PC-9 (cell line): ENCODE measurements around the gene ABCD4. TPM values are rescaled to one million over a fixed set of nuclear protein-coding genes. Genes with fewer than 3 reads are reported as not detected.

Experiments
- BruUV-seq: library from RNA; stranded (reverse); fragments of 400-500 nt; replicated peaks from 2 replicates; lab custom pipeline; 2021; lab: Mats Ljungman, UMichigan
- CTCF ChIA-PET: fragments of 300-600 bp; sonication (Branson Sonifier 250); formaldehyde crosslinking; loops from one replicate; lab custom pipeline; 2022; ENCODE audit warnings: antibody characterized with exemption; lab: Charles Lee
- POLR2A ChIA-PET: fragments of 300-600 bp; sonication (Branson Sonifier 250); formaldehyde crosslinking; loops from one replicate; lab custom pipeline; 2022; ENCODE audit warnings: antibody characterized with exemption; ENCODE audit not compliant: unreplicated experiment; lab: Charles Lee
- DNase-seq, 2 experiments: peaks; one replicate each; pipeline versions ENCODE4 v3.0.0 to v3.0.0-alpha.2; 2015 to 2022; ENCODE audit warnings: mixed read lengths in 1 of 2
- H2AFZ ChIP-seq: fragments of 200-600 bp; sonication (generic); 2 replicates; pipeline ENCODE4 v1.8.1; 2017; ENCODE audit warnings: antibody characterized with exemption
- H3F3A ChIP-seq: fragments of 200-600 bp; sonication (generic); 2 replicates; pipeline ENCODE4 v1.8.1; 2017; ENCODE audit warnings: antibody characterized with exemption, mild to moderate bottlenecking, low read depth; ENCODE audit not compliant: insufficient read depth
- H3K27ac ChIP-seq: fragments of 200-600 bp; sonication (generic); 2 replicates; pipeline ENCODE4 v1.6.1; 2016; ENCODE audit warnings: mixed run types
- H3K27me3 ChIP-seq: fragments of 200-600 bp; sonication (generic); 2 replicates; pipeline ENCODE4 v1.6.1; 2016; ENCODE audit warnings: low read depth, mixed run types; ENCODE audit not compliant: insufficient read depth
- H3K36me3 ChIP-seq: fragments of 200-600 bp; sonication (generic); 2 replicates; pipeline ENCODE4 v1.6.1; 2016; ENCODE audit warnings: low read depth, mixed run types
- H3K4me1 ChIP-seq: fragments of 200-600 bp; sonication (generic); replicated peaks from 2 replicates; pipeline ENCODE4 v1.6.1; 2016; ENCODE audit warnings: mixed run types; ENCODE audit not compliant: insufficient read depth
- H3K4me2 ChIP-seq: fragments of 200-600 bp; sonication (generic); 2 replicates; pipeline ENCODE4 v1.6.1; 2017; ENCODE audit warnings: mixed run types
- H3K4me3 ChIP-seq: fragments of 200-600 bp; sonication (generic); 2 replicates; pipeline ENCODE4 v1.6.1; 2016; ENCODE audit warnings: mixed run types
- H3K79me2 ChIP-seq: fragments of 200-600 bp; sonication (generic); 2 replicates; pipeline ENCODE4 v1.6.1; 2017; ENCODE audit warnings: low read depth, mixed run types
- H3K9me2 ChIP-seq: fragments of 200-600 bp; sonication (generic); 2 replicates; pipeline ENCODE4 v1.8.1; 2017; ENCODE audit warnings: mild to moderate bottlenecking; ENCODE audit not compliant: insufficient read depth
- H3K9me3 ChIP-seq: fragments of 200-600 bp; sonication (generic); 2 replicates; pipeline ENCODE4 v1.8.1; 2016; ENCODE audit warnings: low read depth; ENCODE audit not compliant: insufficient read depth
- H4K20me1 ChIP-seq: fragments of 200-600 bp; sonication (generic); 2 replicates; pipeline ENCODE4 v1.8.1; 2017; ENCODE audit not compliant: insufficient read depth
- EZH2 ChIP-seq: fragments of 200-600 bp; sonication (generic); IDR thresholded peaks from 2 replicates; pipeline ENCODE4 v1.8.0; 2017; ENCODE audit warnings: antibody characterized with exemption, low read depth
- intact Hi-C: fragments of 100-400 bp; cut with micrococcal nuclease; formaldehyde crosslinking; loops from one replicate; pipeline ENCODE4 v1.10.0; 2022; ENCODE audit not compliant: unreplicated experiment
- total RNA-seq: library from RNA; stranded (reverse); gene quantifications from 2 replicates; pipeline ENCODE4 v1.2.3, GENCODE V29; 2021
- TF ChIP-seq, protein P1 (sequence below): fragments of 200-600 bp; sonication (generic); conservative IDR thresholded peaks from 2 replicates; pipeline ENCODE4 v1.6.1; 2017; ENCODE audit warnings: mixed run types, antibody characterized with exemption, mild to moderate bottlenecking, moderate library complexity

ABCD4 gene
- total RNA-seq, 1 experiment from 2014 or later = 150 TPM

DNA sequence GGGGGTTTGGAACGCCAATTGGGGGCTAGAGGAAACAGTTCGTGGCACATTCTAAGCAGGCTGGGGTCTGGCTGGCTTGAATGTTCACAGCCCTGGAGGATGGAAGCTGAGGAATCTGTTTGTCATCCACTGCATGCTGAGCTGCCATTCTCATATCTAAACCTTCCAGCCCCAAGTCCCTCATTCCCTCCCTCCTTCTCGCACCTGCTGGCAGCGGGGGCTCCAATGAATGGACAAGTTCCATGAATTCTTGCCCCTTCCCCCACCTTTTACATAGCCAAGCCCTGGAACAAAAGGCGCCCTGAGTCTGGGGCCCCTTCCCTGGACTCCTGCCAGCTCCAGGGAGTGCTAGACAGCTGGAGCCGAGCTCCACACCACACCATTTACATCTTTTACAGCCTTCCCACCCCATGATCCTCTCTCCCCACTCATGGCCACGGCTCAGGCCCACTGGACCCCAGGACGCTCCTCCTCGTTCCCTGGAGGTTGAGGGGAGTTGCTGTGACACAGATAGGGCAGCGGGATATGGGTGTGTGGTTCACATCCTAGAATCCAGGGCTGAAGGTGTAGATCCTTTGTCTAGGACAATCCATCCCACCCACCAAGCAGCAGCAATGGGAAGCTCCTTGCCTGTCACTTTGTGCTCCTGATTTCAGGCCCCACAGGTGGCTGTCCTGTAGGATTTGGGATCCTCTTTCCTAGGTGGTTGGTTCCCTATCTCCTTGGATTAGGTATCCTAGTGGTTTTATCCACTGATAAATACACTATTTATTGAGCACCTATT, 23.8 kb upstream of the ABCD4 start:
- intact Hi-C loops = loop anchor here (5.0 to 10.0 kb wide), 2 partner anchors 278 to 581 kb away; no protein-coding TSS in a partner anchor
- H3K79me2 ChIP-seq = no peaks in the 10 kb centered on the region
- no peaks in the 10 kb centered on the region for H4K20me1 ChIP-seq
- H3F3A ChIP-seq = no peaks in the 10 kb centered on the region
- no peak overlapping the region for H3K4me3 ChIP-seq
- ChIA-PET CTCF (interaction anchor here (0.8 kb wide), 1 partner anchor 75 kb away, joined by 3 read pairs; no protein-coding TSS in a partner anchor), POLR2A (interaction anchor here (0.6 to 0.7 kb wide), 2 partner anchors 150 to 240 kb away, joined by 3 to 4 read pairs; no protein-coding TSS in a partner anchor)
- no peak overlapping the region for H3K4me2 ChIP-seq
- no peaks in the 10 kb centered on the region for H3K9me3 ChIP-seq
- TF ChIP-seq EZH2 = no peak
- TF ChIP-seq, protein P1, sequence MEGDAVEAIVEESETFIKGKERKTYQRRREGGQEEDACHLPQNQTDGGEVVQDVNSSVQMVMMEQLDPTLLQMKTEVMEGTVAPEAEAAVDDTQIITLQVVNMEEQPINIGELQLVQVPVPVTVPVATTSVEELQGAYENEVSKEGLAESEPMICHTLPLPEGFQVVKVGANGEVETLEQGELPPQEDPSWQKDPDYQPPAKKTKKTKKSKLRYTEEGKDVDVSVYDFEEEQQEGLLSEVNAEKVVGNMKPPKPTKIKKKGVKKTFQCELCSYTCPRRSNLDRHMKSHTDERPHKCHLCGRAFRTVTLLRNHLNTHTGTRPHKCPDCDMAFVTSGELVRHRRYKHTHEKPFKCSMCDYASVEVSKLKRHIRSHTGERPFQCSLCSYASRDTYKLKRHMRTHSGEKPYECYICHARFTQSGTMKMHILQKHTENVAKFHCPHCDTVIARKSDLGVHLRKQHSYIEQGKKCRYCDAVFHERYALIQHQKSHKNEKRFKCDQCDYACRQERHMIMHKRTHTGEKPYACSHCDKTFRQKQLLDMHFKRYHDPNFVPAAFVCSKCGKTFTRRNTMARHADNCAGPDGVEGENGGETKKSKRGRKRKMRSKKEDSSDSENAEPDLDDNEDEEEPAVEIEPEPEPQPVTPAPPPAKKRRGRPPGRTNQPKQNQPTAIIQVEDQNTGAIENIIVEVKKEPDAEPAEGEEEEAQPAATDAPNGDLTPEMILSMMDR = no peak
- no peak overlapping the region for H3K27ac ChIP-seq
- DNase-seq = no peak
- no peaks in the 10 kb centered on the region for H3K4me1 ChIP-seq
- H2AFZ ChIP-seq = no peak overlapping the region
- H3K36me3 ChIP-seq = no peaks in the 10 kb centered on the region
- no peaks in the 10 kb centered on the region for H3K9me2 ChIP-seq
- H3K27me3 ChIP-seq = no peaks in the 10 kb centered on the region
- BruUV-seq = no TSS peak

DNA sequence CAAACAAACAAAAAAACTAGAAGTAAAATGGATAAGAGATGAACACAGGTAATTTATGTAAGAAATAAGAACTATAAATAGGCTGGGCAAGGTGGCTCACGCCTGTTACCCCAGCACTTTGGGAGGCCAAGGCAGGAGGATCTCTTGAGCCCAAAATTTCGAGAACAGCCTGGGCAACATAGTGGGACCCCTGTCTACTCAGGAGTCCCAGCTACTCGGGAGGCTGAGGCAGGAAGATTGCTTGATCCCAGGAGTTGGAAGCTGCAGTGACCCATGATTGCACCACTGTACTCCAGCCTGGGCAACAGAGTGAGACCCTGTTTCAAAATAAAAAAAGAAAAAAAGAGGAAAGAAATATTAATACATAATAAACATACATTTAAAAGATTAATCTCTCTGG, 22.7 kb upstream of the ABCD4 start:
- no peaks in the 10 kb centered on the region for H3K36me3 ChIP-seq
- no peak overlapping the region for H3K27ac ChIP-seq
- DNase-seq = no peak
- no peak overlapping the region for H2AFZ ChIP-seq
- TF ChIP-seq, protein P1 = no peak
- no peak for TF ChIP-seq EZH2
- no peaks in the 10 kb centered on the region for H3K27me3 ChIP-seq
- H3K4me3 ChIP-seq = no peak overlapping the region
- H3K79me2 ChIP-seq = no peaks in the 10 kb centered on the region
- no peaks in the 10 kb centered on the region for H3K9me2 ChIP-seq
- H4K20me1 ChIP-seq = no peaks in the 10 kb centered on the region
- no peaks in the 10 kb centered on the region for H3F3A ChIP-seq
- ChIA-PET CTCF (interaction anchor here (0.6 kb wide), 1 partner anchor 171 kb away, joined by 3 read pairs; no protein-coding TSS in a partner anchor), POLR2A (interaction anchor here (0.6 kb wide), 1 partner anchor 19 kb away, joined by 7 read pairs; no protein-coding TSS in a partner anchor)
- BruUV-seq = no TSS peak
- no peaks in the 10 kb centered on the region for H3K4me1 ChIP-seq
- intact Hi-C loops = loop anchor here (1.0 to 10.0 kb wide), 4 partner anchors 154 to 582 kb away; no protein-coding TSS in a partner anchor
- H3K9me3 ChIP-seq = no peaks in the 10 kb centered on the region
- no peak overlapping the region for H3K4me2 ChIP-seq

DNA sequence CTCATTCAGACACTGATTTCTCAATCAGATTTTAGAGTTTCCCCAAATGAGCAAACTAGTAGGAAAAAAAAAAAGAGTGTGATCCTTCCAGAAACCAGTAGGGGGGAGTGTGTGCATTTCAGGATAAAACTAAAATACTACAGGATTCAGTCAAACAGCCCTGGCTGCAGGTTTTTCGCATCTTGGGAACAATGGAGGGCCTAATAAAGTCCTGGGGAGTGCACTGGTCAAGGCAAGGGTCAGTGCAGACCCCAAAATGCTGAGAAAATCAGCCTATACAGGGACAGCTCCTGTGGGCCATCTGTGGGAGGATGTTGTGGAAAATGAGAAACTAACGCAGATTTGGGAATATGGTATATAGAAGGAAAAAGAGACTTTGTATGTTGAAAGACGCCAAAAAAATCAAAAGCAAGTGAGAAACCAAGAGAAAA, 22.2 kb upstream of the ABCD4 start:
- no peaks in the 10 kb centered on the region for H4K20me1 ChIP-seq
- no peaks in the 10 kb centered on the region for H3K9me2 ChIP-seq
- no peak overlapping the region for H3K4me2 ChIP-seq
- H3K4me3 ChIP-seq = no peak overlapping the region
- H2AFZ ChIP-seq = no peak overlapping the region
- H3K79me2 ChIP-seq = no peaks in the 10 kb centered on the region
- DNase-seq = peak in 1 of 2 experiments; percentile 39
- TF ChIP-seq, protein P1 = peak; percentile 95
- no peak for TF ChIP-seq EZH2
- H3K9me3 ChIP-seq = no peaks in the 10 kb centered on the region
- BruUV-seq = no TSS peak
- ChIA-PET CTCF (interaction anchor here (0.6 to 0.7 kb wide), 2 partner anchors 137 to 171 kb away, joined by 3 to 7 read pairs; no protein-coding TSS in a partner anchor), POLR2A (interaction anchor here (0.6 to 0.7 kb wide), 2 partner anchors 18 to 23 kb away, joined by 4 to 7 read pairs; partner anchors contain the start of gene VRTN)
- no peak overlapping the region for H3K27ac ChIP-seq
- H3K36me3 ChIP-seq = no peaks in the 10 kb centered on the region
- H3K4me1 ChIP-seq = no peaks in the 10 kb centered on the region
- intact Hi-C loops = loop anchor here (1.0 to 10.0 kb wide), 4 partner anchors 154 to 582 kb away; no protein-coding TSS in a partner anchor
- no peaks in the 10 kb centered on the region for H3K27me3 ChIP-seq
- no peaks in the 10 kb centered on the region for H3F3A ChIP-seq
